ENCODE measurements around the gene PNP. TPM values are rescaled to one million over a fixed set of nuclear protein-coding genes. Genes with fewer than 3 reads are reported as not detected.

PNP gene
- 65.0 and 73.9 TPM in 2 replicates for total RNA-seq

GRCh38 chr14:20469242-20469889 is at the start of gene PNP:
TSS of gene PNP (plus strand) at chr14:20469406. CDS start at chr14:20469525, 119 bp downstream.

DNA sequence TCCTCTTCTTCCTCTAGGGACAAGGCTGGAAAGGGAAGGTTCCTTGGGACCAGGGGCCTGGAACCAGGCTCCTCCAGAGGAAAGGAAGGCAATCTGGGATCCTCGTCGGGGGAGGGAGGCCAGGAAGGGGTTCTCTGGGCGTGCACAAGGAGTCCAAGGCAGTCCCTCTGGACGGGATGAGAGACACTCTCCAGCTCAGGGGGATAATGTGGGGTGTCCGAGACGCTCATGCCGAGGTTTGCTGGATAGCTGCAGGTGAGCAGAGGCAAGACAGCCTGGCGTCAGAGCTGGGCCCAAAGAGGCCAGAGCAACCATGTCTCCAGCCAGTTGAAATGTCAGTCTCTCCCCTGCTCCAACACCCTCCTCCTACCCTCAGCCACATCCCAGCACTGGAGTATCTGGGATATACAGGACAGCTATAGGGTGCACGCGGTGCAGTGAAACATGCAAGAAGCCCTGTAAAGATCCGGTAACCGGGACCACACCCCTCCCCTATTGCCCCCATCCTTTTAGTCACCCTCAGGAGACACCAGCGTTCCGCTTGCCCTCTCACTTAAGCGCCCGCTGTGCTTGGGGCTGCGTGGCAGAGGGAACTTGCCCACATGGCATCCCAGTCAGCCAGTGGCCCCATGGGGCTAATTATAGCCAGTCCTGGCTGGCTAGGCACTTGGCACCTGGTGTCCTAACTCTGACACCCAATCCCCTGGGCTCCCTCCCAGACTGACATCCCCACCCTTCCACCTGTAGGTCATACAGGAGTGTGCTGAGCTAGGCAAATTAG is 33.4 kb upstream of the PNP start, which contains the start of gene KLHL33:
Gene KLHL33, minus strand, starts transcription at position 585 of the 781 bp plus-strand sequence. Its CDS starts 355 bp downstream, at position 230.

GRCh38 chr14:20454516-20455354 is 14.5 kb upstream of the PNP start, which contains the start of the genes APEX1 and OSGEP:
TSS of gene APEX1 (plus strand) at chr14:20455226. CDS start at chr14:20455646, 420 bp downstream.
TSS of gene OSGEP (minus strand) at chr14:20454812. CDS start at chr14:20454683, 129 bp downstream.

GRCh38 chr14:20461225-20462141 is 7.7 kb upstream of the PNP start, which contains the start of gene PIP4P1:
TSS of gene PIP4P1 (minus strand) at chr14:20461434. CDS start at chr14:20461325, 109 bp downstream.

Other genes with a start within 250 kb of the PNP start
- not detected in 2 replicates for gene OR11H6, start 245.7 kb upstream of the PNP start, total RNA-seq
- not detected in 2 replicates for gene OR11H7, start 240.4 kb upstream of the PNP start, total RNA-seq
- not detected in 2 replicates for gene OR11H4, start 230.1 kb upstream of the PNP start, total RNA-seq
- 12.1 and 16.4 TPM in 2 replicates for gene TTC5, start 163.5 kb upstream of the PNP start, total RNA-seq
- gene CCNB1IP1, start 136.1 kb upstream of the PNP start, total RNA-seq = 30.5 and 33.8 TPM in 2 replicates
- 8.1 and 13.3 TPM in 2 replicates for gene PARP2, start 125.8 kb upstream of the PNP start, total RNA-seq
- 16.5 and 20.1 TPM in 2 replicates for gene TEP1, start 55.9 kb upstream of the PNP start, total RNA-seq
- gene KLHL33, start 33.2 kb upstream of the PNP start, total RNA-seq = under 0.01 and 0.20 TPM in 2 replicates
- 41.2 and 43.0 TPM in 2 replicates for gene OSGEP, start 14.6 kb upstream of the PNP start, total RNA-seq
- 36.6 and 52.2 TPM in 2 replicates for gene APEX1, start 14.2 kb upstream of the PNP start, total RNA-seq
- gene PIP4P1, start 8.0 kb upstream of the PNP start, total RNA-seq = 23.5 and 27.9 TPM in 2 replicates
- gene RNASE10, start 36.1 kb downstream of the PNP start, total RNA-seq = not detected in 2 replicates
- not detected in 2 replicates for gene RNASE9, start 91.6 kb downstream of the PNP start, total RNA-seq
- not detected in 2 replicates for gene RNASE11, start 118.6 kb downstream of the PNP start, total RNA-seq
- gene RNASE12, start 122.0 kb downstream of the PNP start, total RNA-seq = not detected in 2 replicates
- not detected in 2 replicates for gene OR6S1, start 172.3 kb downstream of the PNP start, total RNA-seq
- gene RNASE4, start 215.2 kb downstream of the PNP start, total RNA-seq = 4.7 and 25.4 TPM in 2 replicates
- gene ANG, start 219.4 kb downstream of the PNP start, total RNA-seq = 3.7 and 7.0 TPM in 2 replicates